Activated CD4-positive, alpha-beta T cell treated with anti-CD3 and anti-CD28 coated beads for 48 hours (primary cell): Measurements from ENCODE around the gene PDIA3.
"Not testable (repeated sequence)": the region's sequence is repeated elsewhere in the genome, so short reads cannot be mapped to it uniquely, and the experiment has no call there.

Experiments used
- DNase-seq: peaks from one replicate; pipeline ENCODE4 v3.0.0-alpha.2; 2020

Gene PDIA3

DNA sequence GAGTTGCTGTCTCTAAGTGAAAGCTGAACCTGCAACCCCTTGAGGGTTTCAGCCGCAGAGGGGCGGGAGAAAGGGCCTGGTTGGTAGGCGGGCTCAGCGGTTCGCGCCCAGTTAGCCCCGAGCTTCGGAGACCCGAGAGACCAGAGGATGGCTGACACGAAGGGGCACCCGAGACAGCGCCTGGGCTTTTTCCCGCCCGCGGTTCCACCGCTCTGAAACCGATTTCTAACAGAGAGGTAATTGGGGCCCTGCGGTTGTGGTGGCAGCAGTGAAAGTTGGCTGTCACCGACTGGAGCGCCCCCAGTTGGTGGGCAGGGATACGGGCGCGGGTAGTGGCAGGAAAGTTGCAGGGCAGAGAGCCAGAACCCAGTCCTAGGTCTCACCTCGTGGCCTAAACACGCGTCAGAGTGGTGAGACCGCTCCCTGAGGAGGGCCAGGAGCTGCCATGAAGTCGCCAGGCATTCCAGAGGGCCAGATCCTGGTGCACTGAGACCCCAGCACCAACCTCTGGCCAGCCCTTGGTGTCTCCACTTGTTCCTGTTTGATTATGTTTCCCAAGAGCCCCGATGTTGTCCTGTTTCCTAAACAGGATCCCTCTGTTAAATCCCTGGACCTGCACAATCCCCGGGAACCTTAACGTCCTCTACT is 31.2 kb downstream of the PDIA3 start:
- DNase-seq: peak; percentile 94

DNA sequence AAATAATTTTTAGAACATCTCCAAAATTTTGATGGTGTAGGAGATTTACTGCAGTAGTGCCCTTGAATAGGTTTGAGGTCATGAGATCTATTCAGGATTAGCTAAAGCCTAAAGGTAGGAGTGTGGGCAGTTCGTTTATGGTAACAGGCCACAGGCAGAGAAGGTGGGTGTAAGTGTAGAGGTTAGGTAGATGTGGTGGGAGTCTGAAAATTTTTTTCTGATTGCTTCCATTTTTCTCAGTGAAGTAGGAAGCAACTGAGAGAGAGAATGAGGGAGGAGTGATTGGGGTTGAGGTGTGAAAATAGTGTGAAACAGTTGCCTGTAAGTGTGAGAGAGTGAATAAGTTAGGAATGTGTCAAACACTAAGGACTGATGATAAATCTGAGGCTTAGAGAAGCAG is 32.8 kb downstream of the PDIA3 start:
- no peak for DNase-seq

DNA sequence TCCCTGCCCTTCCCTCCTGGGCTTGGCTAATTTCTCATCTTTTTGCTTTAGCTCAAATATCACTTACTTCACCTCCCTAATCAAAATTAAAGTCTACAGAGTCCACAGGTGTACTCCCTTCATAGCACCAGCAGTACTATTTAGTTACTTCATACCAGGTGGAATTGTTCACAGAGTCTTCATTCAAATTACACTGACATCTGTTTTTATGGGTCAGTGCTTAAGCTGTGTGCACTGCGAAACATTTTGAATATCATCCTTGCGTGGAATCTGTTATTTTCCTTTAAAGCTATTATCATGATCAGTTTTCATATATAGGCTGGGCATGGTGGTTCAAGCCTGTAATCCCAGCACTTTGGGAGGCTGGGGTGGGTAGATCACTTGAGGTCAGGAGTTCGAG is 43.2 kb downstream of the PDIA3 start:
- no peak for DNase-seq

- peak; percentile 100 for DNase-seq
Observed at GRCh38 chr15:43791993-43792760, 45.9 kb downstream of the PDIA3 start, which contains the start of gene SERF2. TSS of gene SERF2 (plus strand) at chr15:43792320. CDS start at chr15:43792377, 57 bp downstream.

DNA sequence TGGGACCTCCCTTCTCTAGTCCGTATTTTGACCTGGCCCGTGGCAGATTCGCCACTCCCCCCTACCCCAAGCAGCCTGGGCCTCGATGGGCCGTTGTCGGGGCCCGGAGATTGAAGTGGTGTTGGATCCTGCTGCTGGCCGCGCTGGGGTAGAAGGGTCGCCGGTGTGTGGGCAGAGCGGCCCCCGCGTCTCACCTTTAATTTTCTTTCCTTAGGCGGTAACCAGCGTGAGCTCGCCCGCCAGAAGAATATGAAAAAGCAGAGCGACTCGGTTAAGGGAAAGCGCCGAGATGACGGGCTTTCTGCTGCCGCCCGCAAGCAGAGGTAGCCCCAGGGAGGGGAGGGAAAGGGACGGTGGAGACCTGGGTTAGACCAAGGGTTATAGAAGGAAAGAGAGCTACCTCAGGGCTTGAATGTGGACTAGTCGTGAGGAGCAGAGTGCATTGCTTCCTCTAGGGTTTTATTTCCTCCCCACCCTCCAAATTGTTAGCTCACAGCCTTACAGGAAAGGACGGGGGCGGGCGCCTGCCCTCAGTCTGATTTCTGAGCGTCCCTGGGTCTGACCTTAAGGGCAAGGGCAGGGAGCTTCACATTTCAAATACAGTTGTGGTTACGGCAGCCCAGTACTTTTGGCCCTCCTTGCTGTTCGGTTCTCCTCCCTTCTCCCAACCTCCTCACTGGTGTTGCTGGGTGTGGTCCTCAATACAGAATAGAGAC is 46.7 kb downstream of the PDIA3 start:
- peak; percentile 41 for DNase-seq

GRCh38 chr15:43793647-43794046 is 47.4 kb downstream of the PDIA3 start:
- no peak for DNase-seq

DNA sequence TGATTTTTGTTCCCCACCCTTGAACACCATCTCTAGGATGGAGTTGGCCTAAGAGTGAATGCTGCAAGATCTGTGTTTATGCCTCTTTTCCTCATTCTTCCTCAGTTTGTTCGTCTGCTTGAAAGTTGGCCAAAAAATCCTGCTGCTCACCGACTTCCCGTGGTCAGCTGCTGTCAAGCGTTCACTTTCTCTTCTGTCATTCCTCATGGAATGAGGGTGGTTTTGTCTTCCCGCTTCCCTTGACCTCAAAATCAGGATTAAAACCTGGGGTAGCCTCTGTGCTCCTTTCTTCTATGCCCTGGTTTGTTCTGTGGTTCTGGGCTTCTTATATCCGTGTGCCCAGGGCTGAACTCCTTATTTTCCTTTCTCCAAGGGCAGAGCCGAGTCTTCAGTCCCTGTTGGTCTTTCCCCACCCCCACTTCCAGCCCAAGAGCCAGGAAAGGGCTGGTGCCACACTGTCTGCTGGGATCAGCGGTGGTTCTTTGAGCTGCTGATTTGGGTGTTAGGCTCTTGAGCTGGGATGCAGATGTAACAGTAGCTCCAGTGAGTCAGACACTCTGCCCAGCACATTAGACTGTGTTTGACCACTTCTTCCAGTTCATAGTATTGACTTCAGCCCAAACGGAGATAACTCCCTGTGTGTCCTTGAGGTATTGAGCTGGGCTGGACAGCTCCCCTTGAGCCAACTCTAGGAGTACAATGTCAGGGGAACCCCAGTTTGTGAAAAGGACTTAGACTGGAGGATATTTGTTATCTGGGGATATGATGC is 48.2 kb downstream of the PDIA3 start:
- DNase-seq: no peak

DNA sequence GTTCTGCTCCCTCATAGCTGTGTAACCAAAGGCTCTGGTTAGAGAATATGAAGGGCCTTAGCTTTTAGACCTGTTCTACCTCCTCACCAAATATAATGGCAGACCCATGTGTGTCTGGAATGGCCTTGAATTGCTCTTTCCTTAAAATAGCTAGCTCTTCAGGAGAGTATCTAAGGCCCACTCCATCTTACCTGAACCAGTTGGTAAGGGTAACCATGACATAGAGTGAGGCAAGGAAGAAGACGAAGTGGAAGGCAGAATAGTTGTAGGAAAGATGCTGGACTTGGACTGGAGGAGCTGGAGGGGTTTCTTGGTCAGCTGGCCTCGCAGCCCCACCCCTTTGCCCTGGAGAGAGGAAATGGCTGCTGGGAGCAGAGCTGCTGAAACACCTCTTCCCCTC is 49.0 kb downstream of the PDIA3 start:
- no peak for DNase-seq

GRCh38 chr15:43795997-43796396 is 49.8 kb downstream of the PDIA3 start:
- DNase-seq: no peak

GRCh38 chr15:43796566-43796965 is 50.3 kb downstream of the PDIA3 start:
- no peak for DNase-seq

- no peak for DNase-seq
Observed at GRCh38 chr15:43799209-43799944, 53.1 kb downstream of the PDIA3 start.

DNA sequence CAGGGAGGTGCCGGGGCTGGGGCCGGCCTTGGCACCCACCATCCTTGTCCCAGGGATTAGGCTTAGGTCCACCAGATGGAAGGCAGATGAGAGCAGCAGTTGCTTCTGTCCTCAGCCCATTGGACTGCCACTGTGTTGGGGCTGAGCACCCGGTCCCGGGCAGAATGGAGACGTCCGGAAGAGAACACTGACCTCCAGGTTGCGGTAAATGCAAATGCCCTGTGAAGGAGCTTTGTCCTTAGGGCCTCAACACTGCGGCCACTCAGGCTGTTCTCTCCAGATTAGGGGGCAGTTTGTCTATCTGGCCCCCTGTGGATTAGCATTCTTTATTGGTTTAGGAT is 53.7 kb downstream of the PDIA3 start, which contains the start of gene SERINC4:
Gene SERINC4, minus strand, starts transcription at position 276 of the 341 bp plus-strand sequence. Its CDS starts 234 bp downstream, at position 42.
- DNase-seq: no peak

DNA sequence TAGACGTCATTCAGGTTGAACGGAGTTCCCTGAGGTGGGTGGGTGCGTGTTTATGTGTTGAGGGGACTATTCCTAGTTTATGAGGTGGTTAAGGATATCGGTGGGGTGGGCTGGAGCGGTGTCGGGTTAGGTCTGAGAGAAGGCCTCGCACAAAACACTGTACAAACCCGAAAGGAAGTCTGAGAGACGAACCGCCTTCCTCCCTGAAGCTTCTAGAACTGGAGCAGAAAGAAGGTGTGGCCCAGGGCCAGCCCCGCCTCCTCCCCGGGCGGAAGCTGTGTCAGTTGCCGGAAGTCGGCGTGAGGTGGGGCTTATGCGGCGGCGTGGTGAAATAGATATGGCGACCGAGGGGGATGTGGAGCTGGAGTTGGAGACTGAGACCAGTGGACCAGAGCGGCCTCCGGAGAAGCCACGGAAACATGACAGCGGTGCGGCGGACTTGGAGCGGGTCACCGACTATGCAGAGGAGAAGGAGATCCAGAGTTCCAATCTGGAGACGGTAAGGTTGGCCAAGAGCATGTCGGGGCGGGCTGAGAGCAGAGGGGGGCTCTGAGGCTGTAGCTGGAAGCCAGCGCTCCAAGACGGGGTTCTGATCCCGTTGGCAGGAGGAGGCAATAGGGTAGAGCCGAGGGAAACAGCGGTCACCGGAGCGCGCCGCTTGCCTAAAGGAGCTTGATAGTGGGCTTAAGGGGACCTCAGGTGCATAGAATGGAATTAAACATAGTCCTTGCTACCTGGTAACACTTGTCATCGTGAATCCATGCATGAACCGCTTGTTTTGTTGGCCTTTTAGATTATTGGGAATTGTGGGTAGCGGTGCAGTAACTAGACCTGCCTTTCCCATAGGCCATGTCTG is 54.3 kb downstream of the PDIA3 start, which contains the start of gene HYPK:
Gene HYPK, plus strand, starts transcription at position 314 of the 856 bp plus-strand sequence. Its CDS starts 24 bp downstream, at position 338.
- DNase-seq: peak; percentile 94

DNA sequence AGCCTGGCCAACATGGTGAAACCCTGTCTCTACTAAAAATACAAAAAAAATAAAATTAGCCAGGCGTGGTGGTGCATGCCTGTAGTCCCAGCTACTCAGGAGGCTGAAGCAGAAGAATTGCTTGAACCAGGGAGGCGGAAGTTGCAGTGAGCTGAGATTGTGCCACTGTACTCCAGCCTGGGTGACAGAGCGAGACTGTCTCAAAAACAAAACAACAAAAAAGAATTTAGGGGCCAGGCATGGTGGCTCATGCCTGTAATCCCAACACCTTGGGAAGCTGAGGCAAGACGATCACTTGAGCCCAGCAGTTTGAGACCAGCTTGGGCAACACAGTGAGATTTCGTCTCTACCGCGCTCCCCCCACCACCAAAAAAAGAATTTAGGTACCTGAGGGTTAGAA is 56.4 kb downstream of the PDIA3 start:
- not testable (repeated sequence) for DNase-seq

GRCh38 chr15:43808435-43808950 is 62.3 kb downstream of the PDIA3 start:
- no peak for DNase-seq

DNA sequence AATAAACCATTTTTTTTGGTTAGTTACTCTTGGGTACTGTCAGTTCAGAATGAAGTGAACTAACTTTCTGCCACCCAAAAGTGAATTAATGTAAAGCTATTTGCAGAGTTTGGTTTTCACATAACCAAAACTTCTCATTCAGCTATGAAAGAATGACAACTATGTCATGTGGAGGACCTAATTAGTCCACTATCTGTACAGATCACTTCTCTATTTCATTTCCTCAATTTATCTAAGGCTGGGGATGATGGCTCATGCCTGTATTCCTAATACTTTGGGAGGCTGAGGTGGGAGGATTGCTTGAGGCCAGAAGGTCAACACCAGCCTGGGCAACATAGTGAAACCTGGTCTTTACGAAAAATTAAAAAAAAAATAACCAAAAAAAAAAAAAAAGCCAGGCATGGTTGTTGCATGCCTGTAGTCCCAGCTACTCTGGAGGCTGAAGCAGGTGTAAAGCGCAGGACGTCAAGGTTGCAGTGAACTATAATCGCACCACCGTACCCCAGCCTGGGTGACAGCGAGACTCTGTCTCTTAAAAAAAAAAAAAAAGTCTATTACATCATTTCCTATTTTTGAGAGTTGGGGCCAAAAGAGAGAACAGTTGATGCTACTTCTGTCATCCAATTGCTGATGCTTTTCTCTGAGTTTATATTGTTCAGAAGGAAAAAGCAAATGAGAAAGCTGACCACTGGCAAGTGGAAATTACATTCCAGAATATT is 62.9 kb downstream of the PDIA3 start:
- no peak for DNase-seq

- not testable (repeated sequence) for DNase-seq
Observed at GRCh38 chr15:43815064-43815463, 68.8 kb downstream of the PDIA3 start.

DNA sequence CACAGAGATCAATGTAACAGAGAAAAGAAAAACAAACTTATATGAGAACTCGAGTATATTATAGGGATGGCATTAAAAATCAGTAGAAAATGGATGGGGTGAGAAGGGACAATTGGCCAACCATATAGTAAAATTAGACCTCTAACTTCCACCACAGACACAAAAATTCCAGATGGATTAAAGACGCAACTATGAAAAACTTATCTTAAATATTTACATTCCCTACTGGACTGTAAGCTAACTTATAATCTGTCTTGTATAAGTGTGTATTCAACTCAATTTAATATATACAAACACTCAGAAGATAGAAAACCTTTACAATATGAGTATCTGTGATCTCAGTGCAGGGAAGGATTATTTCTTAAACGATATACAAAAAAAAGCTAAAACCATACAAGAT is 75.3 kb downstream of the PDIA3 start:
- no peak for DNase-seq
